CD4-positive, alpha-beta T cell treated with Interleukin-6 at 100 ng/mL for 8 hours (primary cell): ENCODE measurements around the gene MYF5.

Experiments used
- DNase-seq: peaks from one replicate; pipeline ENCODE4 v3.0.0-alpha.2; 2020; ENCODE audit warnings: mixed read lengths, low spot score

Gene MYF5

DNA sequence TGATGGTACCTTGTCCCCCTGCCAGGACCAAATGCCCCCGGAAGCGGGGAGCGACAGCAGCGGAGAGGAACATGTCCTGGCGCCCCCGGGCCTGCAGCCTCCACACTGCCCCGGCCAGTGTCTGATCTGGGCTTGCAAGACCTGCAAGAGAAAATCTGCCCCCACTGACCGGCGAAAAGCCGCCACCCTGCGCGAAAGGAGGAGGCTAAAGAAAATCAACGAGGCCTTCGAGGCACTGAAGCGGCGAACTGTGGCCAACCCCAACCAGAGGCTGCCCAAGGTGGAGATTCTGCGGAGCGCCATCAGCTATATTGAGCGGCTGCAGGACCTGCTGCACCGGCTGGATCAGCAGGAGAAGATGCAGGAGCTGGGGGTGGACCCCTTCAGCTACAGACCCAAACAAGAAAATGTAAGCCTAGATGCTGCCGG, 8.9 kb upstream of the MYF5 start:
- no peak for DNase-seq

DNA sequence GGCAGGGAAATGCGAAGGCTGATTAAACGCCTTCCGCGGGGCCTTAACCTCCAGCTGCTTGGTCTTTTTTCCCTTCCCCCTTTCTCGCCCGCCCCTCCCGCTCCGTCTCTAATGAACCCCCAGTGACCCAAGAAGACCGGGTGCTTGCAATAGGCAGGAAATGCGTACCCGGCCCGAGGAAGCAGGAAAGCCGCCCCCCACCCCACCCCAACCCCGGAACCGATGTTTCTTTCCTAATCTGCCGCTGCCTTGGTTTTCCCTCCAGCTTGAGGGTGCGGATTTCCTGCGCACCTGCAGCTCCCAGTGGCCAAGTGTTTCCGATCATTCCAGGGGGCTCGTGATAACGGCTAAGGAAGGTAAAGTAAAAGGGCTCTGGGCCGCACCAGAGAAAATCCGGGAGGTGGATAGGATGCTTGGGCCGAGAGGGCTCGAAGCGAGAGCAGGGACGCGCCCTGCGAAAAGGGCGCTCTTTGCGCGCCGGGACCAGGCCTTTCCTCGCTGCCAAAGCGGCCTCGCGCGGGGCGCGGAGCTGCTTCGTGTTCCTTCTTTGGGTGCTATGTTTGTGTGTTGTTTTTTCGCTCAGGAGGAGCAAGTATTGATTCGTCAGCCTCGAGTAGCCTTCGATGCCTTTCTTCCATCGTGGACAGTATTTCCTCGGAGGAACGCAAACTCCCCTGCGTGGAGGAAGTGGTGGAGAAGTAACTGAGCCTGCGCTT, 8.3 kb upstream of the MYF5 start:
- DNase-seq = no peak

DNA sequence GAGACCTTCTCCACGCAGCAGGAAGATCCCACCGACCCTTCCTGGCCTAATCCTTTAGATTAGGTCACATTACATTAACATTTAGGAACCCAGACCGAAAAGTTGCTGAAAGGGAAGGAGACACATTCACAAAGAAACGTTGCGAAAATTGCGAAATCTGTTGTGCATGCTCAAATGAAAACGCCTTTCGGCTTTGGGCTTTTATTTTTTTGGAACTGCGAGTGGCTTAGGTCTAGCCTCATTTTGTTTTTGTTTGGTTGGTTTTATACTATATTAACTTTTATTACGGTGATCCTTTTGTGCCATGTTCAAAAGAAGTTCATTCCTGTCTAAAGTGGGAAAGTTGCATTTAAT, 7.8 kb upstream of the MYF5 start:
- no peak for DNase-seq

DNA sequence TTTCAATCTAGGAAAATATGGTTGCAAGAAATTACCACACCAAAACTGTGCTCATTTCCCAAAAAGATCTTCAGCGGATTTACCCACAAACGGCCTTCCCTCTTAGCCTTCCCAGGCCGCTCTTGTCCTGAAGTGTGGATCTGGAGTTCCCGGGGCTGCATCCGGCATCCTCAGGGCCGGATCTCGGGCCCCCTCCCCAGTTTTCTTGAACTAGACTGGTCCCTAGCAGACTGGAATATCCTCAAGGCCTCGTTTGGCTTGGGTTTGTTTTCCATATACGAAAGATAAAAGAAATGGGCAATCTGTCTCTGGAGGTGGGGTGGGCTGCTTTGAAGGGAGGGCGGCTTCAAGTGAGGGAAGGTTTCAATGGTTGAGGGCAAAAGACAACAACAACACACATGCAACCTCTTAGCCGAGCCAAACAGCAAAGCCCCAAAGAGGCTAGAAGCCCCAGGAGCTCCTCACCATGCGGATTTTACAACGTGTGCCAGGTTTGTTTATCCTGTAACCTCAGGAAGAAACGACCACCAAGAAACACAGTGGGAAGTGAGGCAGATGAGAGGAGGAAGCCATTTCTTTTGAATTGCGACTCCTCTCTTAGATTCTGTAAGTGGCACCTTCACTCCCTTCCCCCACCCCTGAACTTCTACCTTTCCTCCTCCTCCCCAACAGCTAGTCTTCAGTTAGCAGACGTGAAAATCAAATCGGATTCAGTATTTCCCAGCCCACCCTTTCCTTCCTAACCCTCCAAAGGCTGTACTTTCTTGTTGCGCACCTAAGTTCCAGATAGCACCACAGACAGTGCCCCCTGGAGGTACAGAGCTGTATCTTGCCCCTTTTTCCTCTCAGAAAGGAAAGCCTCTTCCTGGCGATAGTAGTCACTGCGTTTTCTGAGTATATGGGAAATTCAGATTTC, 6.6 kb upstream of the MYF5 start:
- DNase-seq = no peak

DNA sequence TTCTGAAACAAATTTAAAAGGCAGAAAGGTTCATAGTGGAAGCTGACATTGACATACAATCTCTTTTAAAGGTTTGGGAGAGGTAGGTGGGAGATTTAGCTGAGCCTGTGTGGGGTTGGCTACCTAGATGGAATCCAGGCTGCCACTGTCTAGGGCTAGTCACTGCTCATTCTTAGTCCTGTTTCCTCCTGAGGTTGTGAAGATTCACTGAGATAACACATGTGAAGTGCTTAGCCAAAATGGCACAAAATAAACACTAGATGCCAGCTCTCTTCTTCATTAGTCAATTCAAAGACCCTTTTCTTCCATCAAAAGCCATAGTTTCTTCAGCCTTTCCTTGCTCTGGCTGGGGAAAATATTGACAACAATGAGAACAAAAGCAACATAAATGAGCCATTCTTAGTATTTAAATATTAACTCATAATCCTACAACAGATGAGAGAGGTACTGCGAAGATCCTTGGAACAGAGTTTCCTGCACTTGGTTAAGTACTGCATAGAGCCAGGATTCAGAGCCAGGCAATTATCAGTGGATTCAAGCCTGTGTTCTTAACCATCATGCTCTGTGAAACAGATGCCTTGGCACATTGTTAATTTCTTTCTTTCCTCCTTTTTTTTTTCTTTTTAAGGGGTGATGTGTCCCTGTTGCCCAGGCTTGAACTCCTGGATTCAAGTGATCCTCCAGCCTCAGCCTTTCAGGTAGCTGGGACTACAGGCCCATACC, 5.8 kb upstream of the MYF5 start:
- DNase-seq = no peak

DNA sequence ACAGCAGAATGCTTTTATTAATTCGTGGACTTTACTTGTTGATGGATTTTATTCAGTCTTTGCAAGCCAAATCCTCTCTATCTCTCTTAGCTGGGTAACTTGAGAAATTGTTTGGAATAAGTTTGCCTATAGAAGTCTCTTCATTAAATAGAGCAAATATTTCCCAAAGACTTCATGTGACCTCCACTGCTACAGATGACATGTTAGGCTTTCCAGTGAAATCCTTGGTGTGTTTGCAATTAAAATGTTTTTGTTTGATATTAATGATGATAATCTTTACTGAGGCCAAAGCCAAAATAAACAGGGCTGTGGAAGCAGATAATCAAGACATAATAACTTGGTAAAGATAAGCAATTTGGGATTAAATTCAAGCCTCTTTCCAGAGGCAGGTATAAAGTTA, 4.8 kb upstream of the MYF5 start:
- no peak for DNase-seq

DNA sequence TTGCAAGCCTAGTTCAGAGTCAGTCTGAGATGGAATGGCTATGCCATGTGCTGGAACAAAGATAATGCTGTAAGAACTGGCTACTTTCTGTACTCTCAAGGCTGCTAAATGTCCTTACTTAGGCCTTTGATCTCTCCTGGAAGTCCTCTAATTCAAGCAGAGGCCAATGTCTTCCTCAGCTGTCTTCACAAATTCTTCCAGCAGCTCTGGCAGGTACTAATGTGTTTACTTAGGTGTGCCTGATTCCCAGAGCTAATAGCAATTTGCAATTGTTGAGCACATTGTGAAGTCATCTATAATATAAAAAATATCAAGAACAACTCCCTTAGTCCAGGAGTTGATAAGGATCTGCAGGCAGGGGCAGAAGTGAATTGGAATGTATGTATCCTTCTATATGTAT, 3.8 kb upstream of the MYF5 start:
- DNase-seq = no peak

DNA sequence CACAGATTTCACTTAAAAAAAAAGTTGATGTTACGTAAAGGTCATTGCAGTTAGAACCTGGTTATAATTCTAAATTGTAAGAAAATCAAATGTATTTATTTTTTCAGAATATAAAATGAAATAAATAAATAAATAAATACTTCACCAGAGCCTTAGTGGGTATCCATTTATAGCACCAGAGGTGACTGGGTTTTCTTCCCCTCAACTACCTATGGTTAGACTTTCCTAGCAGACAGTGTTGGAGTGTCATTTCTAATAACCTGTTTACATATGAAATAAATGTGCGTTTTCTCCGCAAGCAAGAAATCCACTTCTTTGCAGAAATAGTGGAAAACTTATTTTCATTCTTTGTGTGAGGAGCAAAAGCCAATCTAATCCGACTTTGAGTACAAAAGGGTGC, 3.3 kb upstream of the MYF5 start:
- DNase-seq = no peak

DNA sequence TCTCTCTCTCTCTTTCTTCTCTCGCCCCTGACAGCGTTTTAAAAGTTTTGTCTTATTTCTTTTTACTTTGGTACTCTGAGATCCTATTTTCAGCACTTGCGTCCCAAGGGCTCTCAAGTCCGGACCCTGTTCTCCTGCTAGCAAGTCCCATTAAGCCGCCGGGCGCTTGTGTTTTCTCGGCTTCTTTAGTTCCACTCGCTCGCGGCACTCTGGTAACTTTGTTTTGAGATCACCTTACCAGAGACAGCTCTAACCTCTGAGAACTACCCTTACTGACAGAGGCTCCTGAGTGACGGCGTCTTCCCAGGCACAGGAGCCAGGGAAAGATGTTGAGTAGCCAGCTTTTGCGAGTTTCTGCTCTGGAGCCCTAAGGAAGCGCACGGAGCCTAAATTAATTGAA, 2.7 kb upstream of the MYF5 start:
- no peak for DNase-seq

DNA sequence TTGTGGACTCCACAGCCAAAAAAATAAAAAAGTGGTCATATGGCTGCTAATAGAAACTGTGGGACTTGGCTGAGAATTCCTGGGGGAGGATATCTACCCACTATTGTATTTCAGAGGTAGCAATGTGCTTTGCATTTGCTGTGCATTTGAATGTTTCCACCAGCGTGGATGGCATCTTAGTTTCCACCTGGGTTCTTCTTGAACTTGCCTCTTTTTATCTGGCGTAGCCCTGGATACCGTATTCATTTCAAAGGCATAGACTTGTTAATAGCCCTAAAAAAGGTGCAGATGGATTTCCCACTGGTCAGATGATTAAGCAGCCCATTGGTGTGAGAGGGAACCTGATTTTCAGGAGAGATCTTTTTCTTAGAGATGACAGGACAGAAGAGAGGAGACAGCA, 1.9 kb upstream of the MYF5 start:
- DNase-seq = no peak

DNA sequence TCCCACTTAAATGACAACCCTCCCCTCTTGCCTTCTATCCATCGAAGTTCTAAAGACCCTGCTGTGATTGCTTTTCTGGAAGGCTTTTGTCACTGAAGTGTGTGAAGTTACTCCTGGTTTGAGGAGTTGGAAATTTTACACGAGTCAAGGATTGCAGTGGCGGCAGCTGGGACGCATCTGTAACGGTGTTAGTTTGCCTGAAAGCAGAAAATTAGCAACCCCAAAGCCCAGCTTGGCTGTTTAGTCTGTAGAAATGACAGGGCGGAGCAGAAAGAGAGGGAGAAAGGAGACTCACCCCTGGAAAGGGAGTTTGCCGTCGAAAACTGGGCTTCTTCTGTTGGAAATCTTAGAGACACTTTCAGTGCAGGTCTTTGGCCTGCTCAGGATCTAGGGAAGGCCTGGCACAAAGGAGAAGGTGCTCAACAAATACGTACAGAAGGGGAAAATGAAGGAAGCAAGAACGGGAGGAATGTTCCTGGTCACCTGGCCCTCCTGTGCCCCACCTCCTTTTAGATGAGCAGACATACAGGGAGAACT, 931 bp upstream of the MYF5 start:
- DNase-seq = no peak

DNA sequence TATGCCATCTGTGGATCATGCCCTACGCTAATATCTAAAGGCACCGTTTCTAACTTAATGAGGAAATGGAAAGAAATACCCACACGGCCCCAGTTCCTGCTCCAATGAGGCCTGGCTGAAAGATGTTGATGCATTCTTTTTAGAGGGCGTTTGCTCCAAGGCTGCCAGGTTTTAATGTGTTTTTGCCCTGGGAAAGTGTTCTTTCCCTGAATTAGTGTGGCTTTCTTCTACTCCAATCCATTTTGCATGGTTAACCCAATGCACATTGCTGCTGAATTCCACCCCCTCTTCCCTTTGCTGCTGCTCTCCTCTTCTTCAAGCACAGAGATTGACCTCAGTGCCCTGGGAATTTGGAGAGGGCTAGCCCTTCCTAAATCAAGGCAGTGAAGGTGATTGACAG, 1.1 kb downstream of the MYF5 start:
- no peak for DNase-seq

DNA sequence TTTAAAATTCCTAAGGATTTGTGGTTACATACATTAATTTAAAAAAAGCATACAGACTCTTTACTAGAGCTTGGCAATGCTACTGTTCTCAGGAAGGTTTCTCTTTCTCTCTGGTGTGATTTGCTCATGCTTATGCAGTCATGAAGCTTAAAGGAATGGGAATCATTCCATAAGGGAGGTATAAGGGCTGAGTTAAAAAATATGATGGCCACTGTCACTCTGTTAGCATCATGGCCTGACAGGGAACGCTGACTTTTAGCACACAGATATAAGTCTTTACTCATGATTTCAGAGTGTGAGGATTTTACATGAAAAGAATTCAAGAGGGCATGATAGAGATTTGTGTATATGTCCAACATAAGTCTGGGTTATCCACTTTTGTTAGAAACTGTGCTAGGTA, 3.8 kb downstream of the MYF5 start:
- DNase-seq = no peak

DNA sequence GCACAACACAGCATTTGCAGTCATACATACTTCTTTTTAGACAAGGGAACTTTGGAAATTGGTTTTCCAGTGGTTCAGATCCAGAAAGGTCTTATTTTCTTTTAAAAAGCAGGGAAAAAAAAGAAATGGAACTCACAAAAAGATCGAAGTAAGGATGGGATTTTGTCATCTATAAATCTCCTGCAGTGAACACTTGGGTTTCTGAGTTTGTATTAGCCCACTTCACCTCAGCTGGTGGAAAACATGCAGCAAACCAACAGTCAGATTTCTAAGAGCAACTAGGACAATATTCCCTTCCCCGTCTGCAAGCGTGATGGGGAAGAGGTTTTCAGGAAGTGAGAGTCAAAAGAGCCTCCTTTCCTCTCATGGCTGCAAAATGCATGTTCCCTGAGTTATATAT, 4.6 kb downstream of the MYF5 start:
- no peak for DNase-seq

DNA sequence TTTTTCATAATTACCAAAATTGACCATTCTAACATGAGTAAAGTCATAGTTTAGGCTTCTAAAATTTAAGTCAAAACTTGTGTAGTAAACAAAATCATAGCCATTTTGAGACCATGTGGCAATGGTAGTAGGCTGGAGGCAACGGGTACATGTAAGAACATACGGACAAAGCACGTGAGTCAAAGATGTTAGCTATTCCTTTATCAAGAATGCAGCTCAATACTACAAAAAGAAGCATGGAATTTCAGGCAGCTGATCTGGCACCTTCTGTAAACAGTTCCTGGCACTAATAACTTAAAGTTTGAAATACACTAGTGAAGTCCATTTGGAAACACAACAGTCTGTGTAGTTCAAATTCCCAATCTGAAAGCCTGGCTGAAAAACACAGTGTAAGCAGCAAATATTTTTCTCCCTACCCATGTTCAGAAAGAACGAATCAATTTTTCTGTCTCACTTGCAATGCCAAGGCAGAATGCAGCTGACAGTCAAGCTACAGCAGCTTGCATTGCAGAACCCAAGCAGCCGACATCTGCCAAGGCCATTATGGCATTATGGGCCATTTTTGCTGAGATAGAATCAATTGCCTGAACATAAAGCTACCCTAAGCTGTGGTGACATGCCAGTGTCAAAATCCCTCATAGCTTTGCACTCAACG, 29.3 kb downstream of the MYF5 start:
- DNase-seq = no peak

DNA sequence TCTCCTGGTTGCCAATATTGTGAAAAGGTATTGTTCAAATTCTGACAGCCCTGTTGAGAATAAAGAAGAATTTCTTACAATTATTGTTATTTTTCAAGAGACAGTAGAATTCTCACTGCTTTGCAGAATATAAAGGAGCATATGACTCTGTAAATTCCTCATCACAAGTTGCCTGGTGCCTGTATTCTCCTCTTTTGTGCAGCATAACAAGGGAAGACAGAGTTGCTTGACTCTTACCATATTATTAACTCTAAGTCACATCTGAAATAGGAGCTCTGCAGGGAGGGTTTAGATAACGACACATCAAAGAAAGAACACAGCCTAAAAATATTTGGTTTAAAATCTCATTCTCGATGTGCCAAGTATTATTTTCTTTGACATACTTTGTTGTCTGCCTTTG, 31.1 kb downstream of the MYF5 start:
- no peak for DNase-seq

DNA sequence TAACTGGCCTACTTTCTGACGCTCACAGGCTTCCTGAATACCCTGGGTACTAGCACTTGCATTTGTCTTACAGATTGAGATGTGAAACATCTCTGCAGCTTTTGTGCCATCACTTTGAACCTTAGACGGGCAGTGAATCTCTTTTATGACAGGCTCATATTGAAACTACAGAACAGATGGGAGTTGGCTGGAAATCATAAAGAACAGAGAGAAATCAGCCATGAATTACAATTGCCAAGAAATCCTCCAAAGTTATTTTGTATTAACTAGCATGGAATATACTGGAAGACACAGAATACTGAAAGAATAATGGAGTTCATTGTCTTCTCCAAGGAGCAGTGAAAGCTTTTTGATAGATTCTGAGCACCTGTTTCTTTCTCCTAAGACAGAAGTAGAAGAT, 32.7 kb downstream of the MYF5 start:
- DNase-seq = no peak

DNA sequence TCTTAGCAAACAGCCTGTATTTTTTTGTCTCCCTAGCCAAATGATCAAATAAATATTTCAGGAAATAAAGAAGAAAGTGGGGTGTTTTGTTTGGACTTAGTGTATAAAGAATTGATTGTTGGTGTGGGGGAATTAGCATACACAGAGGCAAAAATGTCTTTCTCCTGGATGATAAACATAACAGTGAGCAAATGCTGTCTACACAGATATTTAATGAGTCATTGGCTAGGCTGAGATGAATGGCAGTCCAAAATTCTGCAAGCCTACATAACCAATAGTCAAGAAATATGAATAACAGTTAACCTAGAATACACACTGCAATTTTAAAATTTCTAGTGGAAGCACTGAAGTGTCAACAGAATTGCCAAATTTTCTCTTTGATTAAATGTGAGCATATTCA, 35.8 kb downstream of the MYF5 start:
- no peak for DNase-seq

DNA sequence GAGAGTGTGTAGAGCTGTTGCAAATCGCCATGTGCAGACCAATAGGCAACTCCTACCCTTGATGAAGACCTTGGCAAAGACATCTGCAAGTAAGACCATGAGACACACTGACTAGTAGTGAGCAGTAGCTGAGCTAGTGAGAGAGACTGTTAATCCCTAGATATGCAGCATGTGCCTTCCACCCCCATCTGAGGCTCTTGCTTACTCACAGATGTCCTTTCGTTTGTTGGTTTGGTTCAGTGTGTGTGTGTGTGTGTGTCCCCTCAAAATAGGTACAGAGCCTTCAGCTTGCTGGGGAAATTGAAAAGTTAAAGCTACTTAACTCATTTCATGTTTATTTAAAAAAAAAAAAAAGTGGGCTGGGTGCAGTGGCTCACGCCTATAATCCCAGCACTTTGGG, 37.6 kb downstream of the MYF5 start:
- DNase-seq = no peak

DNA sequence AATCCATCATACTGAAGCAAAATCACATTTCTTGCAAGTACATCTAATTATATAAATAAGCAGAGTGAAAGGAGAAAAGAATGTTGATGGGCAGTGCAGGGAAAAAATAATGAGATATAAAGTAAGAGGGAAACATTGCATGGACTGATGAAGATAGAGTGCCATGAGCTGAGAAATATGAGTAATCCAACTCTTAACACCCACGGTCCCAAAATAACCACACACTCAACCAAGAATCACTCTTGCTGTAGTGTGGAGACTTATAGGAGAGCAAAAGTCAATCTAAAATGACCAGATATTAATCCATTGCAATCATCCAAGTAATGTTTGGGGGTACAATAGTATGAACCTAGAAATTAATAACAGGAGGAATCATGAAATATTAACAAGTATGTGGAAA, 40.2 kb downstream of the MYF5 start:
- DNase-seq = no peak

DNA sequence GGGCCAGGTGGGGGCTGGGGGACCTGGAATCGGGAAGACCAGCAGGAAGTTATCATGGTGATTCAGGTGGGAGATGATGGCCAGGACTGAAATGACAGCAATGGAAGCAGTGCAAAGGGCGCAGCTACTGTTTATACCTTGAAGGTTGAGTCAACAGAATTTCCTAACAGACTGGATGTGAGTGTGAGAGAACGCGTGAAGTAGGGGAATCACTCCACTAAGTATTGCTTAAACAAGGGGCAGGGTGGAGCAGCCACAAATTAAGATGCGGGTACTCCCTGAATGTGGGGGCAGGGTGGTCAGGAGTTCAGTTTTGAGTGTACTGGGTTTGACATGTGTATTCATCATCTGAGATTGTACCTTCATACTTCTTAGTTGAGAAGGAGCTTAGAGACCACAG, 45.1 kb downstream of the MYF5 start:
- no peak for DNase-seq

DNA sequence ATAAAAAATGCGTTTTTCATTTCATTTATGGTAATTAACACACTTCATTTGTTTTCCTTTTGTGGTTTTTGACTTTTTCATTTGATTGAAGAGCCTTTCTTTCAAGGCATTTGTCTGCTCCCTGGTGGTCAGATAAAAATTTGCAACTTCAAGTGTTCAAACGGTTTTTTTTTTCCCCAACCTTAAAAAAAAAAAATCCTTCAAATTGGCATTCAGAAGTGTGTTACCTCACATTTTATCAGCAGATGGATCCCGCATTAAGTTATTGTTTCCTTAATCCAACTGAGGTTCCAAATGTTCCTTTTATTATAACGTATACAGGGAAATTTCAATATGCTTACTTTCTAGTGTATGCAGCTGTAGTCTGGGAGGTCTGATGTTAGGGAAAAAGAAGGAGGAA, 47.2 kb downstream of the MYF5 start:
- DNase-seq = no peak
